ENCODE results near the gene SEMA6D.

DNA sequence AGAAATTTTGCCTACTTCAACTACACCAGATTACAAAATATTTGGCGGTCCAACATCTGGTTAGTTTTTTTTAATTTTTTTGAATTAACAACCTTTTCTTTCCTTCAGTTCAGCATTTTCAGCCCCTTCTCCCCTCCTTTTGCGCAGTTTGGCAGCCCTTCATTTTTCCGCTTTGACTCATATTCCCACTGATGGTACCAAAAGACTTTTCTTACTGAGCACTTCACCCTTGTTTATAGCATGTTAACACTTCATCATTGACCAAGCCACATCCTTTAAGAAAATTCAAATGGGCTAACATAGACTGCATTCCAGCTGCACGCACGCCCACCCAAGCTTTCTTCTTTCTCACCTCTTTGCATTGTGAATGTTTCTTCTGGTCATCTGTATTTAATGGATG, 49.7 kb downstream of the SEMA6D start:
- TF ChIP-seq, protein P1, sequence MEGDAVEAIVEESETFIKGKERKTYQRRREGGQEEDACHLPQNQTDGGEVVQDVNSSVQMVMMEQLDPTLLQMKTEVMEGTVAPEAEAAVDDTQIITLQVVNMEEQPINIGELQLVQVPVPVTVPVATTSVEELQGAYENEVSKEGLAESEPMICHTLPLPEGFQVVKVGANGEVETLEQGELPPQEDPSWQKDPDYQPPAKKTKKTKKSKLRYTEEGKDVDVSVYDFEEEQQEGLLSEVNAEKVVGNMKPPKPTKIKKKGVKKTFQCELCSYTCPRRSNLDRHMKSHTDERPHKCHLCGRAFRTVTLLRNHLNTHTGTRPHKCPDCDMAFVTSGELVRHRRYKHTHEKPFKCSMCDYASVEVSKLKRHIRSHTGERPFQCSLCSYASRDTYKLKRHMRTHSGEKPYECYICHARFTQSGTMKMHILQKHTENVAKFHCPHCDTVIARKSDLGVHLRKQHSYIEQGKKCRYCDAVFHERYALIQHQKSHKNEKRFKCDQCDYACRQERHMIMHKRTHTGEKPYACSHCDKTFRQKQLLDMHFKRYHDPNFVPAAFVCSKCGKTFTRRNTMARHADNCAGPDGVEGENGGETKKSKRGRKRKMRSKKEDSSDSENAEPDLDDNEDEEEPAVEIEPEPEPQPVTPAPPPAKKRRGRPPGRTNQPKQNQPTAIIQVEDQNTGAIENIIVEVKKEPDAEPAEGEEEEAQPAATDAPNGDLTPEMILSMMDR (IDR thresholded peaks at IDR 0.05): no peak
- TF ChIP-seq POLR2AphosphoS5 (IDR thresholded peaks at IDR 0.05) (no peak), POLR2A (IDR thresholded peaks at IDR 0.05) (no peak), EP300 (IDR thresholded peaks at IDR 0.05) (no peak)

All from suprapubic skin (tissue), 4 donors.